HepG2 (cell line): ENCODE data around the gene WDR20. TPM values are rescaled to one million over a fixed set of nuclear protein-coding genes. Genes with fewer than 3 reads are reported as not detected.

Source experiments
- ATAC-seq: fragments of 200-7000 bp; cut with Tn5 transposase; 3 replicates; pipeline ENCODE4 v1.9.1; 2020; ENCODE audit warnings: mild to moderate bottlenecking, moderate library complexity
- BruUV-seq: library from RNA; stranded (reverse); fragments of 400-500 nt; replicated peaks from 2 replicates; lab custom pipeline; 2021; lab: Mats Ljungman, UMichigan
- CTCF ChIA-PET: fragments of 300-600 bp; formaldehyde crosslinking; extraction: SDS; loops from one replicate; lab custom pipeline; 2021; ENCODE audit warnings: low total read pairs, inconsistent platforms, low intra/inter-chr PET ratio; lab: Yijun Ruan, JAX
- POLR2A ChIA-PET: fragments of 350-600 bp; sonication (Branson Sonifier 250); formaldehyde crosslinking; loops from one replicate; lab custom pipeline; 2020; ENCODE audit warnings: antibody characterized with exemption, inconsistent platforms; lab: Yijun Ruan, JAX
- DNase-seq: peaks from one replicate; pipeline ENCODE4 v3.0.0-alpha.2; 2015; ENCODE audit warnings: low spot score
- FAIRE-seq: peaks from 3 replicates; lab custom pipeline; 2011; peaks lifted over from hg19 to GRCh38; lab: Jason Lieb, UNC
- H2AFZ ChIP-seq: one replicate; pipeline ENCODE4 v1.6.1; 2011; ENCODE audit warnings: low read length, inconsistent platforms
- H3K27ac ChIP-seq: fragments of 300-600 bp; 3 replicates; pipeline ENCODE4 v1.8.0; 2011; ENCODE audit warnings: mixed run types, mild to moderate bottlenecking, mixed read lengths, low read length, inconsistent platforms; ENCODE audit not compliant: insufficient read depth; ENCODE audit errors: extremely low read length
- H3K27me3 ChIP-seq, 2 experiments: fragments of 200-600 bp in 1 of 2; 2 replicates in 1 of 2; 3 replicates in 1 of 2; pipeline versions ENCODE4 v1.6.0 to v1.8.0; 2011; ENCODE audit warnings: low read length in 2 of 2, mild to moderate bottlenecking in 2 of 2, moderate library complexity in 2 of 2, inconsistent platforms in 1 of 2; ENCODE audit not compliant: insufficient read depth in 2 of 2, control insufficient read depth in 1 of 2
- H3K36me3 ChIP-seq, 2 experiments: fragments of 200-600 bp in 1 of 2; replicated peaks in 1 of 2; 2 replicates in 1 of 2; 3 replicates in 1 of 2; pipeline versions ENCODE4 v1.5.1 to v1.8.0; 2011; ENCODE audit warnings: low read length in 2 of 2, inconsistent platforms in 1 of 2; ENCODE audit not compliant: insufficient read depth in 2 of 2, control insufficient read depth in 1 of 2
- H3K4me1 ChIP-seq: 2 replicates; pipeline ENCODE4 v1.5.1; 2012; ENCODE audit warnings: low read length, inconsistent platforms; ENCODE audit not compliant: insufficient read depth
- H3K4me2 ChIP-seq: 2 replicates; pipeline ENCODE4 v1.6.0; 2011; ENCODE audit warnings: low read depth, low read length, inconsistent platforms
- H3K4me3 ChIP-seq, 3 experiments: fragments of 200-600 bp in 1 of 3; sonication (generic), shearing (Covaris generic) in 1 of 3; replicated peaks in 1 of 3; 2 replicates each; pipeline ENCODE4 v1.5.1; 2011 to 2016; ENCODE audit warnings: low read length in 3 of 3, inconsistent platforms in 2 of 3, low read depth in 2 of 3, mild to moderate bottlenecking in 2 of 3, control low read depth in 1 of 3, mixed read lengths in 1 of 3; ENCODE audit not compliant: insufficient read depth in 1 of 3
- H3K79me2 ChIP-seq: one replicate; pipeline ENCODE4 v1.6.1; 2011; ENCODE audit warnings: low read length, inconsistent platforms; ENCODE audit not compliant: insufficient read depth
- H3K9ac ChIP-seq: 2 replicates; pipeline ENCODE4 v1.6.0; 2011; ENCODE audit warnings: mild to moderate bottlenecking, low read depth, low read length, inconsistent platforms; ENCODE audit not compliant: insufficient read depth
- H3K9me3 ChIP-seq: 2 replicates; pipeline ENCODE4 v1.5.1; 2012; ENCODE audit warnings: mild to moderate bottlenecking, low read length
- H4K20me1 ChIP-seq: 2 replicates; pipeline ENCODE4 v1.6.0; 2011; ENCODE audit warnings: inconsistent platforms, mild to moderate bottlenecking, low read length, moderate library complexity; ENCODE audit not compliant: insufficient read depth
- FOXP4 ChIP-seq: sonication (generic); formaldehyde crosslinking; IDR thresholded peaks from 2 replicates; pipeline ENCODE4 v1.4.0; 2020; ENCODE audit warnings: missing genetic modification reagents
- GZF1 ChIP-seq: sonication (generic); formaldehyde crosslinking; IDR thresholded peaks from 2 replicates; pipeline ENCODE4 v1.5.1; 2020; ENCODE audit warnings: mild to moderate bottlenecking, missing genetic modification reagents
- HMGXB3 ChIP-seq: sonication (generic); formaldehyde crosslinking; IDR thresholded peaks from 2 replicates; pipeline ENCODE4 v1.4.0; 2020; ENCODE audit warnings: missing genetic modification reagents, borderline replicate concordance
- JUND ChIP-seq: sonication (generic); formaldehyde crosslinking; IDR thresholded peaks from 2 replicates; pipeline ENCODE4 v1.8.0; 2022; ENCODE audit warnings: mild to moderate bottlenecking, missing genetic modification reagents
- NFKB2 ChIP-seq: sonication (generic); formaldehyde crosslinking; IDR thresholded peaks from 2 replicates; pipeline ENCODE4 v1.4.0; 2020; ENCODE audit warnings: missing genetic modification reagents, borderline replicate concordance
- NR2F1 ChIP-seq, 2 experiments: fragments of 450-650 bp in 1 of 2; formaldehyde crosslinking in 1 of 2; IDR thresholded peaks; 2 replicates each; pipeline versions ENCODE4 v1.5.0 to v1.6.1; 2016 to 2020; ENCODE audit warnings: mild to moderate bottlenecking in 1 of 2, missing compliant biosample characterization in 1 of 2, missing genetic modification reagents in 1 of 2, moderate library complexity in 1 of 2
- ZNF263 ChIP-seq: sonication (generic); formaldehyde crosslinking; IDR thresholded peaks from 2 replicates; pipeline ENCODE4 v1.4.0; 2020; ENCODE audit warnings: missing genetic modification reagents
- ZNF317 ChIP-seq: sonication (generic); formaldehyde crosslinking; IDR thresholded peaks from 2 replicates; pipeline ENCODE4 v1.5.0; 2020; ENCODE audit warnings: mild to moderate bottlenecking, missing genetic modification reagents
- WGBS: methylation state at CpG from one replicate; pipeline ENCODE4 v1.1.6; 2017; ENCODE audit warnings: low lambda C conversion rate; 5-methylcytosine and 5-hydroxymethylcytosine counted together
- in situ Hi-C: cut with HindIII; loops from 2 replicates; pipeline ENCODE4 v1.10.0; 2017; ENCODE audit warnings: low pct_unique_long_range_greater_than_20kb; ENCODE audit not compliant: extremely low pct_ligation_motif_present
- intact Hi-C: fragments of 100-400 bp; cut with micrococcal nuclease; formaldehyde crosslinking; loops from one replicate; pipeline ENCODE4 v1.10.0; 2022; ENCODE audit not compliant: unreplicated experiment
- polyA plus RNA-seq, 8 experiments: library from polyadenylated mRNA; depleted of rRNA in 3 of 8; stranded (reverse) in 7 of 8; unstranded in 1 of 8; fragments of >200 nt; fragmentation: Illumina TruSeq in 4 of 8; extraction: Trizol in 4 of 8; gene quantifications; 2 replicates each; pipeline versions ENCODE4 v1.2.1 to v1.2.3, GENCODE V29; 2011 to 2016; ENCODE audit warnings: low read depth in 4 of 8, missing spikeins in 1 of 8, mixed read lengths in 1 of 8; ENCODE audit not compliant: insufficient read depth in 1 of 8
- total RNA-seq, 5 experiments: library from RNA; depleted of rRNA; stranded (reverse); fragments of >200 nt; fragmentation: Illumina TruSeq; extraction: Trizol; gene quantifications; 2 replicates each; pipeline ENCODE4 v1.2.3, GENCODE V29; 2016; ENCODE audit warnings: low read depth in 1 of 5

Gene WDR20
- total and polyA plus RNA-seq, 2 of the 13 experiments (the other 11 are each of a cell fraction or from before 2014, with no cell fraction given): 10.4 to 23.2 TPM

GRCh38 chr14:102180248-102180998, 40.7 kb downstream of the WDR20 start:
- no peaks in the 10 kb centered on the region for H3K27me3 ChIP-seq
- H3K4me3 ChIP-seq: no peak overlapping the region
- H3K9me3 ChIP-seq: no peaks in the 10 kb centered on the region
- no peak overlapping the region for H3K9ac ChIP-seq
- TF ChIP-seq NR2F1 (CRISPR knock-in tag; IDR thresholded peaks at IDR 0.05) (no peak), JUND (CRISPR knock-in tag) (no peak), FOXP4 (no peak)
- BruUV-seq: no TSS peak
- peaks cover 68% of the 10 kb centered on the region for H3K79me2 ChIP-seq
- H4K20me1 ChIP-seq: no peaks in the 10 kb centered on the region; the same call in 1 of the 2 replicates
- FAIRE-seq (no peak), DNase-seq (no peak), ATAC-seq (no peak)
- intact Hi-C loops (no loop called here), in situ Hi-C loops (no loop called here)
- ChIA-PET CTCF (no interaction called here), POLR2A (no interaction called here)
- WGBS: 69% methylated on average over 7 of the region's 7 CpGs
- no peak overlapping the region for H3K27ac ChIP-seq
- H3K4me2 ChIP-seq: no peak overlapping the region
- no peak overlapping the region for H2AFZ ChIP-seq
- no peaks in the 10 kb centered on the region; a peak in 3 of 5 replicates for H3K36me3 ChIP-seq
- H3K4me1 ChIP-seq: peaks cover 22% of the 10 kb centered on the region

- no peak for TF ChIP-seq ZNF263 (CRISPR knock-in tag)
- no peak for TF ChIP-seq HMGXB3
- no peak for TF ChIP-seq GZF1 (CRISPR knock-in tag)
- no peak for TF ChIP-seq NFKB2 (CRISPR knock-in tag)
- TF ChIP-seq ZNF317 (CRISPR knock-in tag): no peak
- 80% methylated on average over 1 of the region's 1 CpG for WGBS
- FAIRE-seq: no peak
- no peaks in the 10 kb centered on the region for H3K9me3 ChIP-seq
- no peak overlapping the region for H2AFZ ChIP-seq
- intact Hi-C loops: no loop called here
- H4K20me1 ChIP-seq: no peaks in the 10 kb centered on the region; the same call in 1 of the 2 replicates
- H3K4me3 ChIP-seq: no peak overlapping the region
- no peaks in the 10 kb centered on the region; a peak in 3 of 5 replicates for H3K36me3 ChIP-seq
- no peak for ATAC-seq
- no TSS peak for BruUV-seq
- H3K4me2 ChIP-seq: no peak overlapping the region
- no peak for DNase-seq
- no peaks in the 10 kb centered on the region for H3K27me3 ChIP-seq
- ChIA-PET POLR2A (no interaction called here), CTCF (no interaction called here)
- H3K79me2 ChIP-seq: peaks cover 70% of the 10 kb centered on the region
- peaks cover 29% of the 10 kb centered on the region for H3K4me1 ChIP-seq
- H3K27ac ChIP-seq: no peak overlapping the region
- in situ Hi-C loops: no loop called here
- H3K9ac ChIP-seq: no peak overlapping the region
Measured at GRCh38 chr14:102181187-102181586, 41.5 kb downstream of the WDR20 start.
